Loucy (cell line): ENCODE data around the gene NELL2.

ENCODE experiments used
- CTCF ChIP-seq: fragments of 200-600 bp; sonication (generic); conservative IDR thresholded peaks from 2 replicates; pipeline ENCODE4 v1.5.1; 2014; ENCODE audit warnings: mild to moderate bottlenecking, antibody characterized with exemption, low read length
- EZH2phosphoT487 ChIP-seq: fragments of 200-600 bp; IDR thresholded peaks from 2 replicates; pipeline ENCODE4 v1.6.1; 2018; ENCODE audit warnings: antibody characterized with exemption, mild to moderate bottlenecking, moderate library complexity, borderline replicate concordance

DNA sequence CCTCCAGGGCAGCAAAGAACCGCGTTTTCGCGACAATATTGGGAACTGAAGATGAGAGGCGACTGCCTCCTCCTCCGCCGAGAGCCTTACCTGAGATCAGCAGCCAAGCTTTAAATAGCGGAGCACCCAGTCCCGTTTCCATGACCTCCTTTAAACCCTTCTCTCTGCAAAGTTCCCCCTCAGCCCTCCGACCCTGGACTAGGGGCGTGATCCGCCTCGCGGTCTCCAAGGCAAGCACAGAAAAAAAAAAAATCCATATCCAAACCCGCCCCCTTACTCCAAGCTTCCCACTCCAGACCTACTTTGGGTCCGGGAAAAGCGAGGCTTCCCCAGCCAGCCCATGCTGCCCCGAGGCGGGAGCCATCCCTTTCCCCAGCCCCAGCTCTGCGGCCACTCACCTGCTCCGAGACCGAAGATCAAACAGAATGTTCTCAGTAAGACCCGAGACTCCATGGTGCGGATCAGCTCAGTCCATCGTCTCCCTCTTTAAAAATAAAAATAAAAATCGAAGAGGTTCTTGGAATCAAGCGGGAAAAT lies 630 bp downstream of the NELL2 start:
- TF ChIP-seq CTCF (no peak), EZH2phosphoT487 (no peak)
